Measurements from ENCODE around the gene TLE1.
A peak's percentile ranks its signal among the peaks of the same experiment; 100 is the strongest.
"Not testable (repeated sequence)": the region's sequence is repeated elsewhere in the genome, so short reads cannot be mapped to it uniquely, and the experiment has no call there.

The TLE1 gene

DNA sequence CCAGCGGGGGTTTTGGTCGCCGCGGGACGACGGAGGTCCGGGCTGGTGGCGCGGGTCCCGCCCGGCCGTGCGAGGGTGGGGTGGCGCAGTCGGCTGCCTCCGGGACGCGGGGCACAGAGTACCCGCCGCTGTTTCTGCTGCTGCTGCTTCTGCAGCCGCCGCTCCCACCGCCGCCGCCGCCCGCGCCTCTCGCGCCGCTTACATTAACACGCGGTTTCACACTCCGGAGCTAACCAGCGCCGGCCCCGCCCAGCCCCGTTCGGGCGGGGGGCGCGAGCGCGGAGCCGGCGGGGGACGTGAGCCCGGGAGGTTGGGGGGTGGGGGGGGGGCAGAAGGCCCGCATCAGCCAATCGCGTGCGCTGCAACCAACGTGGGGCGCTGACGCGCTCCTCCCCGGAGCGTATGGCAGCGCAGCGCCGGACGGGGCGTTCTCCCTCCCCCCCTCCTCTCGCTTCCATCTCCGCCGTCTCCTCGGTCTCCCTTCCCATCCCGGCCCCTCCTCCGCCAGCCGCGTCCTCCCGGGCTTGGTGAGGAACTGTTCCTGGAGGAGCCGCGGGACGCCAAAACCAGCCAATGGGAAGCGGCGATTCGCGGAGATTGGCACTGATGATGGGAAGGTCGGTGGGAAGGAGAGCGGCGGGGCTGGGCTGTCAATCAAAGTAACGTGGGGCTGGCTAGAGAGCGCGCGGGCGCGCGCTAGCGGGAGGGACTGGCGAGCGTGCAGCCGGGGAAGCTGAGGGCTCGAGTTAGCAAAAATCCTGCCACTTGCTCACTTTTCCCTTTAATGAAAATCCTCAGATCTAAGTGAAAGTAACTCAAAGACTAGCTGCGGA lies at the start of gene TLE1:
Gene TLE1 (minus strand): TSS at position 205 of the 833 bp plus-strand sequence. CDS start 1,307 bp downstream, outside the sequence.
- peak within 1 kb of the TSS; percentile 79 for H3K27ac Mint-ChIP-seq
- H3K27me3 Mint-ChIP-seq (ENCODE audit: low read depth), result peaks cover 23% of the 10 kb centered on the region
- H3K9me3 Mint-ChIP-seq, result no peaks in the 10 kb centered on the region
- peak within 1 kb of the TSS; percentile 89 for H3K4me3 Mint-ChIP-seq
- H3K36me3 Mint-ChIP-seq (ENCODE audit: low read depth), result no peaks in the 10 kb centered on the region
- peaks cover 9% of the 10 kb centered on the region for H3K4me1 Mint-ChIP-seq (ENCODE audit: low read depth)

DNA sequence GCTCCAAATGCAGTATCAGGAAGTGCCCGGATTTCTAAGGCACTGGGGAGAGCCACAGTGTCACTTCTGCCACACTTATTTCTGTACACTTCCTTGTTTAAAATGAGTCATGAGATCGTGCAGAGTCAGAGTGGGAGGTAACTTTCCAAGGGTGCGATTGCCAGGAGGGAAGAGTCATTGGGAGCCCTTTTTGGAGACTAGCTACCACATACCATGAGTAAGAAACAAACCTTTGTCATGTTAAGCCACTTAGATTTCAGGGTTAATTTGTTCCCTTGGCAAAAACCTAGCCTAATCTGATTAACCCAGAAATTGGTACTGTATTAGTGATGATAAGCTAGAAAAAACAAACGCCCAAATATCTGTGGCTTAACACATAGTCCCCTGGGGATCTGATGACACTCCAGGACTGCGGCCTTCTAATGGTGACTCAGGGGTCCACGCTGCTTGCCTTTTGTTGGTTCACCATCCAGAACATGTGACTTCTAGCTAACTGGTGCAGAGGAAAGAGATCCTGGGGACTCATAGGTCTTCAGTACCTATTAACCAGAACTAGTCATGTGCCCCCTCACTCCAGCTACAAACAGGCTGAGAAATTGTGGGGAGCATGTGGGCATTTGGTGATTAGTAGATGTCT lies 48.6 kb upstream of the TLE1 start:
- Mint-ChIP-seq H3K9me3 (peaks cover 7% of the 10 kb centered on the region), H3K4me1 (ENCODE audit: low read depth) (no peaks in the 10 kb centered on the region), H3K27me3 (ENCODE audit: low read depth) (no peaks in the 10 kb centered on the region), H3K36me3 (ENCODE audit: low read depth) (no peaks in the 10 kb centered on the region), H3K27ac (no peak overlapping the region), H3K4me3 (no peak overlapping the region)

DNA sequence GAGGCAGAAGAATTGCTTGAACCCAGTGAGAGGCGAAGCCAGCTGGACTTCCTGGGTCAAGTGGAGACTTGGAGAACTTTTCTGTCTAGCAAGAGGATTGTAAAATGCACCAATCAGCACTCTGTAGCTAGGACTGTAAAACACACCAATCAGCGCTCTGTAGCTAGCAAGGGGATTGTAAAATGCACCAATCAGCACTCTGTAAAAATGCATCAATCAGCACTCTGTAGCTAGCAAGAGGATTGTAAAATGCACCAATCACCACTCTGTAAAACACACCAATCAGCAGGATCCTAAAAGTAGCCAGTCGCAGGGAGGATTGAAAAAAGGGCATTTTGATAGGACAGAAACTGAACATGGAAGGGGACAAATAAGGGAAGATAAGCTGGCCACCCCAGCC lies 41.2 kb upstream of the TLE1 start:
- not testable (repeated sequence) for H3K36me3 Mint-ChIP-seq (ENCODE audit: low read depth); H3K27ac Mint-ChIP-seq; H3K27me3 Mint-ChIP-seq (ENCODE audit: low read depth); H3K9me3 Mint-ChIP-seq; H3K4me1 Mint-ChIP-seq (ENCODE audit: low read depth); H3K4me3 Mint-ChIP-seq

DNA sequence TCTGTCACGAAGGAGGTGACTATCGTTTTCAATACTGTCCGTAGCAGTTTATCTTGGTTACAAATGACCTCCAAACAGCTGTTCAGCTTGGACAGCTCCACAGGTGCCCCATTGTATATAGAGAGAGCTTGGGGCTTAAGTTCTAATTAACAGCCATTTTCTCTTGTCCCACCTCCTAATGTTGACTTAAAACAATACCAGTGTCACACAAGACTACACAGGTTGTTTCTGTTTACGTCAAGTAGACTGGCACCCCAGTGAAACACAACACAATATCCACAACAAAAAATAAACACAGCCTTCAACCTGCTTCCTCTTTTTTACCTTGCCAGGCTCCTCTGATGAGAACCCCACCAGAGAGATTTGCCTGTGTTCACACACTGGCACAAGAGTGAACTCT lies 39.8 kb upstream of the TLE1 start:
- Mint-ChIP-seq H3K27ac (no peak overlapping the region), H3K9me3 (no peaks in the 10 kb centered on the region), H3K4me3 (no peak overlapping the region), H3K4me1 (ENCODE audit: low read depth) (no peaks in the 10 kb centered on the region), H3K27me3 (ENCODE audit: low read depth) (no peaks in the 10 kb centered on the region), H3K36me3 (ENCODE audit: low read depth) (no peaks in the 10 kb centered on the region)

DNA sequence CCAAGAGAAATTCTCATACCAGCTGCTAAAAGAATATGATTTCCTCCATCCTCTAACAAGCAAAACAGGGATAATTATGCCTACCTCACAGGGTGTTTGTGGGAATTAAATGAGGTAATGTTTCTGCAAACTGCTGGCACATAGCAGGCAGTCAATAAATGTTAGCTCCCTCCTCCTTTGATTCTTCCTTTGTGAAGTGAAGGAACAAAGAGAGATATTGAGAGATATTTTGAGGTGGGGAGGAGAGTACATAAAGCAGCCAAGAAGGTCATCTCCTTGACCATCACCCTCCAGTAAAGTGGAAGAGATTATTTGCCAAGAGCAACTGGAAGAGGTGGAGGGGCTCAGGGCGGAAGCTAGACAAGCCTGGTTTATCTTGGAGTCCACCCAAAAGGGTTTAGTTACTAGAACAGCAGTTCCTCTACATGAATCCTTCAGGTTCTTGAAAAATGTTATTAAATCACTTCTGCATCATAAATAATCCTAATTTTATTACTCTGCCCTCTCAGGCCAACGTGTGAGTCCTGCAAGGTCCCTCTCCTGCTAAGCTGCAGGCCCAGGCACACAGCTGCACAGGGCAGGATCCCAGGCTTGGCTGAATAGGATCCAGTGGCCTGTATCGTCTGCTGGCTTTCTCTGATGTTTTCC lies 35.0 kb upstream of the TLE1 start:
- Mint-ChIP-seq H3K9me3 (peaks cover 2% of the 10 kb centered on the region), H3K27ac (no peak overlapping the region), H3K4me3 (no peak overlapping the region), H3K27me3 (ENCODE audit: low read depth) (no peaks in the 10 kb centered on the region), H3K4me1 (ENCODE audit: low read depth) (no peaks in the 10 kb centered on the region), H3K36me3 (ENCODE audit: low read depth) (no peaks in the 10 kb centered on the region)

DNA sequence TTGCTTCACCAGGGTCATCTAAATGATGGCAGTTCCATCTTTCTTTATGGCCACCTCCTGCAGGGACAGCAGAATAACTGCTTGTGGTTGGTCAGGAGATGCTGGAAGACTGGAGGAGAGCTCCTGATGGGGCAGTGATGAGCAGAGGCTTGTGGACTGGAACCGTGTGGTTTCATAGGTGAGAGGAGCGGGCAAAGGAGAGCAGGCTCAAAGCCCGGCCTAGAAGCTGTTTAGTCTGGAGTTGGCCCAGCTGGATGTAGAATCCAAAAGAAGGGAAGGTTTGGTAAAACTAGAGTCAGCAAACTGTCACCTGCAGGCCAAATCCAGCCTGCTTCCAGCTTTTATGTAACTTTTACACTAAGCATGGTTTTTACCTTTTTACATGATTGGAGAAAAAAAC lies 32.9 kb upstream of the TLE1 start:
- Mint-ChIP-seq H3K27ac (no peak overlapping the region), H3K27me3 (ENCODE audit: low read depth) (no peaks in the 10 kb centered on the region), H3K4me3 (no peak overlapping the region), H3K36me3 (ENCODE audit: low read depth) (no peaks in the 10 kb centered on the region), H3K4me1 (ENCODE audit: low read depth) (no peaks in the 10 kb centered on the region), H3K9me3 (peaks cover 2% of the 10 kb centered on the region)

DNA sequence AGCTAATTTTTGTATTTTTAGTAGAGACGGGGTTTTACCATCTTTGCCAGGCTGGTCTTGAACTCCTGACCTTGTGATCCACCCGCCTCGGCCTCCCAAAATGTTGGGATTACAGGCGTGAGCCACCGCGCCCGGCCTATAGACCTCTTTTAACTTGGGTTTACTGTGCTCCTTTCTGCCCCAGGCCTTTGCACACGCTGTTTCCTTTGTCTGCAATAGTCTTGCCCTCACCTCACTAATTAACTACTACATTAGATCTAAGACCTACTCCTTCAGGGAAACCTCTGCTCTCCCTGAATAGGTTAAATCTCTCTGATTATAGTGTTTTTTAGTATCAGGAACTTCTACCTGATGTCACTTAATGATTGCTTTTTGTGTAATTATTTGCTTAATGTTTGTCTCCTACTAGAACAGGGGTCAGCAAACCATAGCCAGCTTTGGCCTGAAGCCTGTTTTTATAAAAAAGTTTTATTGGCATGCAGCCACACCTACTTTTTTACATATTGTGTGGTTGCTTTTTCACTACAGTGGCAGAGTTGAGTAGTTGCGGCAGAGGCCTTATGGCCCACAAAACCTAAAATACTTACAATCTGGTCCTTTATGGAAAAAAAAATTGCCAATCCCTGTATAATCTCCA lies 31.2 kb upstream of the TLE1 start:
- H3K4me1 Mint-ChIP-seq (ENCODE audit: low read depth), result no peaks in the 10 kb centered on the region
- H3K36me3 Mint-ChIP-seq (ENCODE audit: low read depth), result no peaks in the 10 kb centered on the region

DNA sequence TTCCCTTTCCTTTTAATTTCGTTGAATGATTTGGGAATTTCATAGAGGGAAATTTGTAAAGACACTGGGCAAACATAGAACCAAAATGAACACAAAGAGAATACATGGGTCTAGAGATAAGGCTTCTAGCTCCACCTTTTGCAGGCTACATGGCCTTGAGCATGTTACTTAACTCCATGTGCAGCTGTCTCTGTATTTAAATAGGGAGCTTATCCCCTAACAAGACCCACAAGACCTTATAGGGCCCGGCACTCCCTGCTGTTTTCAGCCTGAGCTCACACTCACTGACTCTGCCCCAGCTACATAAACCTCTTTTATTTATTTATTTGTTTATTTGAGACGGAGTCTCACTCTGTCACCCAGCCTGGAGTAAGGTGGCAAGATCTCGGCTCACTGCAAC lies 30.6 kb upstream of the TLE1 start:
- H3K27me3 Mint-ChIP-seq (ENCODE audit: low read depth), result no peaks in the 10 kb centered on the region
- H3K4me3 Mint-ChIP-seq, result no peak overlapping the region
- H3K36me3 Mint-ChIP-seq (ENCODE audit: low read depth), result no peaks in the 10 kb centered on the region

More for the DNA sequence above, 31.2 kb upstream of the TLE1 start:
- Mint-ChIP-seq H3K4me3 (no peak overlapping the region), H3K27ac (no peak overlapping the region), H3K9me3 (peaks cover 2% of the 10 kb centered on the region), H3K27me3 (ENCODE audit: low read depth) (no peaks in the 10 kb centered on the region)

DNA sequence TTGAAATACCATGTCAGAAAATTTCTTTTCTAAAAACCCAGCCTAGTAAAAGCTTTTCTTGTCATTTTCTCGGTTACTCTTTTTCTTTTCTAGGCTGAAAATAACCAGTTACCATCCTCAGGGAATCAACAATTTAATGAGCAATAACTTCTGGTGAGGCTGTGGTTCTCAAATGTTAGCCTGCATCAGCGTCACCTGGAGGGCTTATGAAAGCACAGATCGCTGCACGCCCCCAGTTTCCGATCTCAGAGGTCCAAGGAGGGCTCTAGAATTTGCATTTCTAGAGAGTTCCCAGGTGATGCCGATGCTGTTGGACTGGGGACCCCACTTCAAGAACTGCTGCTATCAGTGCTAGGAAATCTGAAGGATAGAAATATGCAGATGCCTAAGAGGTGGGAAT lies 28.9 kb upstream of the TLE1 start:
- H3K36me3 Mint-ChIP-seq (ENCODE audit: low read depth), result no peaks in the 10 kb centered on the region
- H3K27ac Mint-ChIP-seq, result no peak overlapping the region
- peaks cover 2% of the 10 kb centered on the region for H3K9me3 Mint-ChIP-seq
- H3K4me3 Mint-ChIP-seq, result no peak overlapping the region
- no peaks in the 10 kb centered on the region for H3K27me3 Mint-ChIP-seq (ENCODE audit: low read depth)
- H3K4me1 Mint-ChIP-seq (ENCODE audit: low read depth), result no peaks in the 10 kb centered on the region

More for the DNA sequence above, 30.6 kb upstream of the TLE1 start:
- Mint-ChIP-seq H3K4me1 (ENCODE audit: low read depth) (no peaks in the 10 kb centered on the region), H3K9me3 (peaks cover 2% of the 10 kb centered on the region), H3K27ac (no peak overlapping the region)

DNA sequence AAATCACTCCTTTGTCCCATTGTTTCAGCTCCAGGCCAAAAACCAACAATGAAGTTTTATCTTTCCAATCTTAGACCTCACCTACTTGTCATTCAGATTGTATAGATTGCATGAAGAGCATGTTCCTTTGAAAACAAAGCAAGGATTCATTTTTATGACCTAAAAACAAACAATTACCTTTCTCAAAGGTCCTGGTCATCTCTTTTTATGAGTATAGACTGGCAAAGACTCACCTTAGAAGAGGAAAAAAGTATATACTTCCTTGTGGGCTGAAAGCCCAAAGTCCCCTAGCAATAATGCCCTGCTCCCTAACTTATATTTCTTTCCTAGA lies 28.4 kb upstream of the TLE1 start:
- Mint-ChIP-seq H3K4me3 (no peak overlapping the region), H3K4me1 (ENCODE audit: low read depth) (no peaks in the 10 kb centered on the region), H3K36me3 (ENCODE audit: low read depth) (no peaks in the 10 kb centered on the region), H3K27ac (no peak overlapping the region), H3K27me3 (ENCODE audit: low read depth) (no peaks in the 10 kb centered on the region), H3K9me3 (peaks cover 2% of the 10 kb centered on the region)

DNA sequence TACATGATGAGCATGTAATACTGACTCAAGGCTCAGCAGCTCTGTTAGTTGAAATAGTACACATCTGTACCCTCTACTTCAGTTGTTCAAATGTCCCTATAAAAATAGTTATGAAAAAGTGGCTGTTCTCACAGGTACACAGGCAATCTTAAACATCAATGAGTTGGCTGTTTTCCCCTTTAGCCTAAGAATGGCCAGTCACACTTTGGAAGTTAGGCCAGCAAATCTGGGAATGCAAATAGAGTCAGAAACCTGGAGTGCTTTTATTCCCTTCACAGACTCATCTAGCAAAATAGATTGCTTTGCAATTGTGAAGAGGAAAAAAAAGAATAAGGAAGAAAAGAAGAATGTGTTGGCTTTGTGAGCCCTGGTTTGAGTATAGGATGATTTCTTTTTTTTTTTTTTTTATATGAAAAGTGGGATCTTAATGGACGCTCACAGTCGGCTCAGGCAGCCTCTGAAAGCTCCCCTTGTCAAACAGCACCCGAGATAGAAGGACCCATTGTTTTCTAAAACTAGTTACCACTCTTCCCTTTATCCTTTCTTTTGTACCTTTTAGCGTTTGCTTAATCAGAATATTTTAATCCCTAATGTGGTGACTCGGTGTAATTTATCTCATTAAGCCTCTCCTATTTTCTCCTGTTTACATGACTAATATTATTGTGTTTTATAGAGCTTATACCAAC lies 27.9 kb upstream of the TLE1 start:
- Mint-ChIP-seq H3K4me1 (ENCODE audit: low read depth) (no peaks in the 10 kb centered on the region), H3K36me3 (ENCODE audit: low read depth) (no peaks in the 10 kb centered on the region)

DNA sequence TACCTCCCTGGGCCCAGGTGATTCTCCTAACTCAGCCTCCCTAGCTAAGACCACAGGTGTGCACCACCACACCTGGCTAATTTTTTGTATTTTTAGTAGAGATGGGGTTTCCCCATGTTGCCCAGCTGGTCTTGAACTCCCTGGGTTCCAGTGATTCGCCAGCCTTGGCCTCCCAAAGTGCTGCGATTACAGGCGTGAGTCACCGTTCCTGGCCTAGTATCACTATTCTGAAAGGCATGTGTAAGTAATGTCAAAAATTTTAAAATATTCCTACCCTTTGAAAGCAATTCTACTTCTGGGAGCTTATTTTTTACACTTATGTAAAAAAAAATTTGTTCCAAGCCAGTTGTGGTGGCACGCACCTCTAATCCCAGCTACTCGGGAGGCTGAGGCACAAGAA lies 27.1 kb upstream of the TLE1 start:
- Mint-ChIP-seq H3K36me3 (ENCODE audit: low read depth) (no peaks in the 10 kb centered on the region), H3K4me3 (no peak overlapping the region), H3K4me1 (ENCODE audit: low read depth) (no peaks in the 10 kb centered on the region), H3K9me3 (no peaks in the 10 kb centered on the region), H3K27me3 (ENCODE audit: low read depth) (no peaks in the 10 kb centered on the region), H3K27ac (no peak overlapping the region)

More for the DNA sequence above, 27.9 kb upstream of the TLE1 start:
- no peak overlapping the region for H3K27ac Mint-ChIP-seq
- H3K27me3 Mint-ChIP-seq (ENCODE audit: low read depth), result no peaks in the 10 kb centered on the region
- peaks cover 2% of the 10 kb centered on the region for H3K9me3 Mint-ChIP-seq
- H3K4me3 Mint-ChIP-seq, result no peak overlapping the region

DNA sequence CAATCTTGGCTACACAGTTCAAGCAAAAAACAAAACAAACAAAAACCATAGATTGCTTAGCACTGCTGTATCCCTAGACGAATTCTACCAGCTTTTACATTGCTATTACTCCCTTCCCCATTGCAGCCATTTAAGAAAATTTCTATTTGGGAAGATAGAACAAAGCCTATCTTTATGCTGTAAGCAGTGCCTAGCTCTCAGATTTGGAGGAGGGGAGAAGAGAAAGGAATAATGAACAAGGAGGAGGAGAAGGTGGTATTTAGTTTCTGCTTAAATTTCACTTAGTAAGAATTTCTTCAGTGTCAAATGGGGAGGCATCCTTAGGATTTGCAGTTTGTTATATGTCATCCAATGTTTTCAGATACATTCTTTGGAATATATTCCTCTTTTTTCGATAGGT lies 16.2 kb upstream of the TLE1 start:
- H3K27ac Mint-ChIP-seq, result no peak overlapping the region
- H3K4me1 Mint-ChIP-seq (ENCODE audit: low read depth), result no peaks in the 10 kb centered on the region
- H3K36me3 Mint-ChIP-seq (ENCODE audit: low read depth), result no peaks in the 10 kb centered on the region
- H3K27me3 Mint-ChIP-seq (ENCODE audit: low read depth), result no peaks in the 10 kb centered on the region
- no peaks in the 10 kb centered on the region for H3K9me3 Mint-ChIP-seq
- no peak overlapping the region for H3K4me3 Mint-ChIP-seq

DNA sequence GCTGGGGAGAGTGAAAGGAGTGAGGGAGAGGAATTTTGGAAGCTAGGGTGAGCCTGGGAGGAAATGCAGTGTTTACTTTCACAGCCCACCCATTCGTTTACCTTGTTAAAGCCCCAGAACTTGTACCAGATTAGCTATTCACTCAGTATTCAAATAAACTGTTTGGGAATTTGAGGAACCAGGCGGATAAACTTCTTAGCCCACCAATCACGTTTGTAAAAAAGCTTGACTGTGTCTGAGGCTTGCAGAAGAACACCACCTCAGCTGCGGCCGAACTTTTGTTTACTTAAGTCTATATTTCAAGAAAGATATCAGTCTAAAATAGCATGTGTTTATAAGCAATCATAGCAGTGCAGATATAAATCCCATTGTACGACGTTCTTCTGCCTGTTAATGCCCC lies 5.2 kb upstream of the TLE1 start:
- Mint-ChIP-seq H3K36me3 (ENCODE audit: low read depth) (no peaks in the 10 kb centered on the region), H3K4me3 (no peak overlapping the region), H3K27ac (no peak overlapping the region), H3K9me3 (no peaks in the 10 kb centered on the region), H3K27me3 (ENCODE audit: low read depth) (peaks cover 19% of the 10 kb centered on the region), H3K4me1 (ENCODE audit: low read depth) (peaks cover 4% of the 10 kb centered on the region)

Measured in T-helper 1 cell treated with Interleukin-12 subunit alpha and Interleukin-12 subunit beta and Interleukin-4 antibody, amounts not matched to agents 30 μg/mL and 1 μg/mL, for 36 hours (primary cell).